ENCODE measurements around the gene PROSER3. TPM values are rescaled to one million over a fixed set of nuclear protein-coding genes. Genes with fewer than 3 reads are reported as not detected.

Gene PROSER3
- polyA plus RNA-seq, 1 donor (not counting 4 experiments of a cell fraction or from before 2014, with no cell fraction given) = 5.5 TPM

DNA sequence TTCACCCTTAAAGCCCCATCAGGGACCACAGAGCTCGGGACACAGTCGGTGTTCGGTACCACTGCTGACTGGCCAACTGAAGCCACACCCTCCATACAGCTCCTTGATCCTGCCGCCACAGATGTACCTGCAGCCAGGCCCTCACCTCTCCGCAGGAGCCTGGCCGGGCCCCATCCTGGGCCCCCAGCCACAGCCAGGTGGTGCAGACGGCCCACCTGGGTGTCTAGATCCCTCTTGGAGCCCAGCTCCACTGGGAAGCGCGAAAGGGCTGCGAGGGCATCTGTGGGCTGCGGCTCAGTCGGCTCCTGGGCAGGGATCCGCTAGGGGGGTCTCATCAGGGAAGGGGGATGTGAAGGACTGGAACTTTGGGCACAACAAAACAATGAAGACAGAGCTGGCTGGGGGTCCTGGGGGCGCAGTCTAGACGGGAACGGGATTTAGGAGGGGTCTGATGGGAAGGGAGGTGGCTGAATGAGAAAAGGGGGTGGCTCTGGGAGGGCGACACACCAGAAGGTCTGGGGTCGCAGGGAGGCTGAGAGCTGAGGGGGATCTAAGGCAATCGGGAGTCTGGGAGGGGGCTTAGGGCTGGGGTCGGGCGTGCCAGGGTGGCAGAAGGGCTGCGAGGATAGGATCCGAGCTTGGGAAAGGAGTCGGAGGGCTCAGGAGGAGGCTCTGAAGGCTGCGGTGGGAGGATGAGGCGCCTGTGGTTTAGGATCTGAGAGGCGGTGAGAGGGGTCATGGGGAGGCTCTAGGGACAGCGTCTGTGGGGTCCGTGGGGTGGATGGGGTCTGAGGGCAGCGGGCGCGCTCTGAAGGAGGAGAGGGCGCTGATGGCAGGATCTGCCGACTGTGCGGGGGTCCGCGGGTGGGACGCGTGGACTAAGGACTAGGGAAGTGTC, 38.9 kb downstream of the PROSER3 start:
- H3K27ac ChIP-seq (ENCODE audit: control insufficient read depth, insufficient read depth, low read length) = no peak overlapping the region
- peak; percentile 71 for TF ChIP-seq EZH2 (IDR thresholded peaks at IDR 0.05; ENCODE audit: low read length)
- TF ChIP-seq, protein P1, sequence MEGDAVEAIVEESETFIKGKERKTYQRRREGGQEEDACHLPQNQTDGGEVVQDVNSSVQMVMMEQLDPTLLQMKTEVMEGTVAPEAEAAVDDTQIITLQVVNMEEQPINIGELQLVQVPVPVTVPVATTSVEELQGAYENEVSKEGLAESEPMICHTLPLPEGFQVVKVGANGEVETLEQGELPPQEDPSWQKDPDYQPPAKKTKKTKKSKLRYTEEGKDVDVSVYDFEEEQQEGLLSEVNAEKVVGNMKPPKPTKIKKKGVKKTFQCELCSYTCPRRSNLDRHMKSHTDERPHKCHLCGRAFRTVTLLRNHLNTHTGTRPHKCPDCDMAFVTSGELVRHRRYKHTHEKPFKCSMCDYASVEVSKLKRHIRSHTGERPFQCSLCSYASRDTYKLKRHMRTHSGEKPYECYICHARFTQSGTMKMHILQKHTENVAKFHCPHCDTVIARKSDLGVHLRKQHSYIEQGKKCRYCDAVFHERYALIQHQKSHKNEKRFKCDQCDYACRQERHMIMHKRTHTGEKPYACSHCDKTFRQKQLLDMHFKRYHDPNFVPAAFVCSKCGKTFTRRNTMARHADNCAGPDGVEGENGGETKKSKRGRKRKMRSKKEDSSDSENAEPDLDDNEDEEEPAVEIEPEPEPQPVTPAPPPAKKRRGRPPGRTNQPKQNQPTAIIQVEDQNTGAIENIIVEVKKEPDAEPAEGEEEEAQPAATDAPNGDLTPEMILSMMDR (optimal IDR thresholded peaks at IDR 0.05 in 1 of 3, IDR thresholded peaks at IDR 0.05 in 1 of 3, conservative IDR thresholded peaks at IDR 0.05 in 1 of 3; ENCODE audit: extremely low read depth in 1 of 3, insufficient read depth in 2 of 3, low read length in 3 of 3) = no peak
- no peak overlapping the region for H2AFZ ChIP-seq (ENCODE audit: control insufficient read depth, low read length)
- peaks cover 19% of the 10 kb centered on the region for H3K27me3 ChIP-seq (ENCODE audit: control insufficient read depth, extremely low read depth, insufficient read depth, low read length)
- no peaks in the 10 kb centered on the region for H3K4me1 ChIP-seq (ENCODE audit: control insufficient read depth, extremely low read depth, insufficient read depth, low read length)
- no peaks in the 10 kb centered on the region for H3K79me2 ChIP-seq (ENCODE audit: control insufficient read depth, insufficient read depth, low read length)
- H3K4me2 ChIP-seq (ENCODE audit: control insufficient read depth, extremely low read depth, insufficient read depth, low read depth, low read length) = no peak overlapping the region
- FAIRE-seq (no peak), DNase-seq (ENCODE audit: low read depth, low spot score) (no peak)
- H4K20me1 ChIP-seq (ENCODE audit: control insufficient read depth, extremely low read depth, insufficient read depth, low read length) = no peaks in the 10 kb centered on the region
- H3K9me1 ChIP-seq (ENCODE audit: control insufficient read depth, extremely low read depth, insufficient read depth, low read length) = no peaks in the 10 kb centered on the region
- H3K36me3 ChIP-seq (ENCODE audit: control insufficient read depth in 2 of 2, extremely low read depth in 1 of 2, insufficient read depth in 2 of 2, low read length in 2 of 2) = no peaks in the 10 kb centered on the region
- dilution Hi-C loops (cut with MboI; ENCODE audit: extremely low pct_ligation_motif_present, low sequenced_read_pairs) = no loop called here
- no peaks in the 10 kb centered on the region for H3K9me3 ChIP-seq (ENCODE audit: control insufficient read depth, low read depth, low read length)
- no peak overlapping the region for H3K4me3 ChIP-seq (ENCODE audit: control insufficient read depth in 2 of 3, extremely low read depth in 1 of 3, insufficient read depth in 2 of 3, low read depth in 1 of 3, low read length in 3 of 3)
- no peak overlapping the region for H3K9ac ChIP-seq (ENCODE audit: control insufficient read depth, extremely low read depth, insufficient read depth, low read length)

- dilution Hi-C loops (cut with MboI; ENCODE audit: extremely low pct_ligation_motif_present, low sequenced_read_pairs) = no loop called here
- H3K4me3 ChIP-seq (ENCODE audit: control insufficient read depth in 2 of 3, extremely low read depth in 1 of 3, insufficient read depth in 2 of 3, low read depth in 1 of 3, low read length in 3 of 3) = no peak overlapping the region
- no peak for FAIRE-seq
These were observed 39.7 kb downstream of the PROSER3 start for GRCh38 chr19:35797663-35798062.

More at GRCh38 chr19:35797663-35798062, 39.7 kb downstream of the PROSER3 start:
- no peaks in the 10 kb centered on the region for H4K20me1 ChIP-seq (ENCODE audit: control insufficient read depth, extremely low read depth, insufficient read depth, low read length)
- H3K9me3 ChIP-seq (ENCODE audit: control insufficient read depth, low read depth, low read length) = no peaks in the 10 kb centered on the region
- DNase-seq (ENCODE audit: low read depth, low spot score) = no peak
- H3K27me3 ChIP-seq (ENCODE audit: control insufficient read depth, extremely low read depth, insufficient read depth, low read length) = peaks cover 19% of the 10 kb centered on the region
- H3K4me2 ChIP-seq (ENCODE audit: control insufficient read depth, extremely low read depth, insufficient read depth, low read depth, low read length) = no peak overlapping the region
- TF ChIP-seq, protein P1 (optimal IDR thresholded peaks at IDR 0.05 in 1 of 3, IDR thresholded peaks at IDR 0.05 in 1 of 3, conservative IDR thresholded peaks at IDR 0.05 in 1 of 3; ENCODE audit: extremely low read depth in 1 of 3, insufficient read depth in 2 of 3, low read length in 3 of 3) = no peak
- TF ChIP-seq EZH2 (IDR thresholded peaks at IDR 0.05; ENCODE audit: low read length) = no peak
- no peaks in the 10 kb centered on the region for H3K79me2 ChIP-seq (ENCODE audit: control insufficient read depth, insufficient read depth, low read length)
- H2AFZ ChIP-seq (ENCODE audit: control insufficient read depth, low read length) = no peak overlapping the region
- no peak overlapping the region for H3K9ac ChIP-seq (ENCODE audit: control insufficient read depth, extremely low read depth, insufficient read depth, low read length)
- H3K36me3 ChIP-seq (ENCODE audit: control insufficient read depth in 2 of 2, extremely low read depth in 1 of 2, insufficient read depth in 2 of 2, low read length in 2 of 2) = no peaks in the 10 kb centered on the region
- H3K9me1 ChIP-seq (ENCODE audit: control insufficient read depth, extremely low read depth, insufficient read depth, low read length) = no peaks in the 10 kb centered on the region
- H3K4me1 ChIP-seq (ENCODE audit: control insufficient read depth, extremely low read depth, insufficient read depth, low read length) = no peaks in the 10 kb centered on the region
- H3K27ac ChIP-seq (ENCODE audit: control insufficient read depth, insufficient read depth, low read length) = no peak overlapping the region

All from keratinocyte (primary cell).